Kidney (tissue), 14 donors: ENCODE measurements around the gene DNASE1L3. TPM values are rescaled to one million over a fixed set of nuclear protein-coding genes. Genes with fewer than 3 reads are reported as not detected.

Source experiments
- DNase-seq, 5 donors: peaks; one replicate each; pipeline ENCODE4 v3.0.0-alpha.2; 2013 to 2020
- FAIRE-seq: peaks from 2 replicates; lab custom pipeline; 2012; peaks lifted over from hg19 to GRCh38; lab: Jason Lieb, UNC
- H3K27ac ChIP-seq, 2 donors: one replicate each; pipeline ENCODE4 v1.7.0; 2013; ENCODE audit warnings: low read depth in 2 of 2, low read length in 2 of 2, inconsistent platforms in 1 of 2
- H3K27me3 ChIP-seq: one replicate; pipeline ENCODE4 v1.7.1; 2013; ENCODE audit warnings: low read length, inconsistent platforms; ENCODE audit not compliant: control insufficient read depth, insufficient read depth
- H3K36me3 ChIP-seq, 3 donors: one replicate each; pipeline versions ENCODE4 v1.7.0 to v1.7.1; 2013; ENCODE audit warnings: low read length in 3 of 3, control low read depth in 1 of 3, inconsistent platforms in 1 of 3; ENCODE audit not compliant: insufficient read depth in 3 of 3, control insufficient read depth in 2 of 3
- H3K4me1 ChIP-seq, 3 donors: one replicate each; pipeline versions ENCODE4 v1.7.0 to v1.7.1; 2013; ENCODE audit warnings: low read length in 3 of 3, inconsistent platforms in 1 of 3, low read depth in 1 of 3; ENCODE audit not compliant: control insufficient read depth in 2 of 3, insufficient read depth in 2 of 3
- H3K4me3 ChIP-seq, 3 donors: one replicate each; pipeline versions ENCODE4 v1.7.0 to v1.8.1; 2013; ENCODE audit warnings: low read length in 3 of 3, control low read depth in 1 of 3, inconsistent platforms in 1 of 3
- H3K9ac ChIP-seq, 3 donors: one replicate each; pipeline versions ENCODE4 v1.7.0 to v1.7.1; 2013; ENCODE audit warnings: low read length in 3 of 3, control low read depth in 1 of 3, inconsistent platforms in 1 of 3
- H3K9me3 ChIP-seq, 3 donors: one replicate each; pipeline versions ENCODE4 v1.7.0 to v1.7.1; 2013; ENCODE audit warnings: low read length in 3 of 3, control low read depth in 1 of 3, inconsistent platforms in 1 of 3; ENCODE audit not compliant: control insufficient read depth in 2 of 3, insufficient read depth in 1 of 3
- CTCF ChIP-seq: IDR thresholded peaks from 3 replicates; pipeline ENCODE4 v1.5.1; 2012; ENCODE audit warnings: mild to moderate bottlenecking, moderate library complexity, borderline replicate concordance; ENCODE audit not compliant: insufficient read depth; ENCODE audit errors: extremely low read depth
- intact Hi-C: fragments of 100-400 bp; cut with DNase I; formaldehyde crosslinking; loops from one replicate; pipeline ENCODE4 v1.11.1; 2022
- polyA plus RNA-seq: library from polyadenylated mRNA; stranded (reverse); fragments of 350-450 nt; fragmentation: Illumina TruSeq; extraction: RNeasy Lipid Tissue Mini Kit (QIAGEN cat#74804); gene quantifications from one replicate; pipeline ENCODE4 v1.2.3, GENCODE V29; 2014; ENCODE audit warnings: low read depth, low replicate concordance; ENCODE audit not compliant: insufficient read depth
- total RNA-seq: library from RNA; stranded (reverse); fragmentation: NEBNext Ultra II Directional; extraction: Animal tissue kit (Norgen Biotek cat#: 25700); gene quantifications from one replicate; pipeline ENCODE4 v1.2.1, GENCODE V29; 2021
- donor health status: control.
- donor health status: control.
- donor health status: control.
- donor health status: control.
- donor health status: control.
- donor health status: DM: yes; HTN: yes; CAD: no.
- donor health status: Normal renal cell carcinoma (clear cell type).

DNASE1L3 gene
- total and polyA plus RNA-seq, 2 donors from 2014 or later = 24.9 to 27.5 TPM

- H3K9me3 ChIP-seq = no peaks in the 10 kb centered on the region
- FAIRE-seq = no peak
- no peak for TF ChIP-seq CTCF
- no peak for DNase-seq
- H3K4me3 ChIP-seq = no peak overlapping the region
- intact Hi-C loops = no loop called here
- no peak overlapping the region for H3K9ac ChIP-seq
- H3K27me3 ChIP-seq = no peaks in the 10 kb centered on the region
- peaks cover 0 to 31% (median 22%) of the 10 kb centered on the region in 3 donors for H3K4me1 ChIP-seq
- H3K27ac ChIP-seq = no peak overlapping the region
- H3K36me3 ChIP-seq = peaks cover 2 to 28% (median 11%) of the 10 kb centered on the region in 3 donors
These were observed 37.6 kb downstream of the DNASE1L3 start for GRCh38 chr3:58173029-58173668.

- Histone ChIP-seq H3K4me1 (peaks cover 0 to 22% (median 18%) of the 10 kb centered on the region in 3 donors), H3K4me3 (no peak overlapping the region), H3K27ac (no peak overlapping the region), H3K9me3 (no peaks in the 10 kb centered on the region), H3K27me3 (no peaks in the 10 kb centered on the region), H3K36me3 (peaks cover 2 to 28% (median 15%) of the 10 kb centered on the region in 3 donors), H3K9ac (no peak overlapping the region)
- no peak for TF ChIP-seq CTCF
- FAIRE-seq (no peak), DNase-seq (no peak)
- intact Hi-C loops = no loop called here
These were observed 39.6 kb downstream of the DNASE1L3 start for GRCh38 chr3:58171126-58171525.

GRCh38 chr3:58170376-58170775 is 40.4 kb downstream of the DNASE1L3 start:
- Histone ChIP-seq H3K4me3 (no peak overlapping the region), H3K27ac (no peak overlapping the region), H3K9ac (no peak overlapping the region), H3K27me3 (no peaks in the 10 kb centered on the region), H3K9me3 (no peaks in the 10 kb centered on the region), H3K36me3 (peaks cover 2 to 28% (median 15%) of the 10 kb centered on the region in 3 donors), H3K4me1 (peaks cover 0 to 14% (median 14%) of the 10 kb centered on the region in 3 donors)
- intact Hi-C loops = no loop called here
- TF ChIP-seq CTCF = no peak
- FAIRE-seq (no peak), DNase-seq (no peak)
